Fibroblast of mammary gland (primary cell): Measurements from ENCODE around the gene H6PD.

Source experiments
- DNase-seq: peaks from one replicate; pipeline ENCODE4 v3.0.0-alpha.2; 2010; ENCODE audit warnings: low read depth
- H3K4me3 ChIP-seq: 2 replicates; pipeline ENCODE4 v1.5.1; 2011; ENCODE audit warnings: low read depth, mild to moderate bottlenecking, low read length, moderate library complexity; ENCODE audit not compliant: control insufficient read depth
- TF ChIP-seq, protein P1 (sequence below): conservative IDR thresholded peaks from 2 replicates; pipeline ENCODE4 v1.5.1; 2011; ENCODE audit warnings: low read depth, low read length, inconsistent platforms; ENCODE audit not compliant: control insufficient read depth, insufficient read depth

The H6PD gene

DNA sequence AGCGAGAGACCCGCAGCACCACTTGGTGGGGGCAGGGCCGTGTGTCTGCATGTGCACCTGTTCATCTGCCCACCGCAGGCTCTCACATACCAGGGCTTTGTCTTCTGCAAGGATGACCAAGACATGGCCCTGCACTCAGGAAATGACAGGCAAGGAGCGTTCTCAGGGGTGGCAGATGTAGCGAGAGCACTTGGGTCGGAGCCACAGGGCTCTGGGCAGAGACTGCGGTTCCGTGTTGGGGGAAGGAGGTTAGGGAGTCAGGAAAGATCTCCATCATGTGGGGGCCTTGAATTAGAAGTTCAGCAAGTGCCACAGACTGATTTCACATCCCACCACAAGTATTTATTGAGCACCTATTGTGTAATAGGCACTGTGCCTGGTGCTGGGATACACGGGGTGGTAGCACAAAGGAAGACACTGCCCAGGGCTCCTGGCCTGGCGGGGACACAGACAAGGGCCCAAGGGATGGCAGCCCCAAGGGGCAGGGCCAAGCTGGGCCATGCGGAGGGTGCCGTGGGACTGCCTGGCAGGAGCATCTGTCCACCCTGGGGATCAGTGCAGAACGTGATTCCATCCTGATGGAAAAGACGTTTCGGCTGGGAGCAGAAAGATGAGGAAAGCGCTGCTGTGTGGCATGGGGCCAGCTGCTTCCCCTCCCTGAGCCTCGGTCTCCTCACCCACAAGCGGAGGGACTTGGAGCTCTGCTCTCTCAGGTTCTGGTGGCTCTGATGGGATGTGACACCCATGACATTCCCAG lies 46.7 kb downstream of the H6PD start:
- H3K4me3 ChIP-seq: no peak overlapping the region
- TF ChIP-seq, protein P1, sequence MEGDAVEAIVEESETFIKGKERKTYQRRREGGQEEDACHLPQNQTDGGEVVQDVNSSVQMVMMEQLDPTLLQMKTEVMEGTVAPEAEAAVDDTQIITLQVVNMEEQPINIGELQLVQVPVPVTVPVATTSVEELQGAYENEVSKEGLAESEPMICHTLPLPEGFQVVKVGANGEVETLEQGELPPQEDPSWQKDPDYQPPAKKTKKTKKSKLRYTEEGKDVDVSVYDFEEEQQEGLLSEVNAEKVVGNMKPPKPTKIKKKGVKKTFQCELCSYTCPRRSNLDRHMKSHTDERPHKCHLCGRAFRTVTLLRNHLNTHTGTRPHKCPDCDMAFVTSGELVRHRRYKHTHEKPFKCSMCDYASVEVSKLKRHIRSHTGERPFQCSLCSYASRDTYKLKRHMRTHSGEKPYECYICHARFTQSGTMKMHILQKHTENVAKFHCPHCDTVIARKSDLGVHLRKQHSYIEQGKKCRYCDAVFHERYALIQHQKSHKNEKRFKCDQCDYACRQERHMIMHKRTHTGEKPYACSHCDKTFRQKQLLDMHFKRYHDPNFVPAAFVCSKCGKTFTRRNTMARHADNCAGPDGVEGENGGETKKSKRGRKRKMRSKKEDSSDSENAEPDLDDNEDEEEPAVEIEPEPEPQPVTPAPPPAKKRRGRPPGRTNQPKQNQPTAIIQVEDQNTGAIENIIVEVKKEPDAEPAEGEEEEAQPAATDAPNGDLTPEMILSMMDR: no peak
- peak; percentile 63 for DNase-seq

DNA sequence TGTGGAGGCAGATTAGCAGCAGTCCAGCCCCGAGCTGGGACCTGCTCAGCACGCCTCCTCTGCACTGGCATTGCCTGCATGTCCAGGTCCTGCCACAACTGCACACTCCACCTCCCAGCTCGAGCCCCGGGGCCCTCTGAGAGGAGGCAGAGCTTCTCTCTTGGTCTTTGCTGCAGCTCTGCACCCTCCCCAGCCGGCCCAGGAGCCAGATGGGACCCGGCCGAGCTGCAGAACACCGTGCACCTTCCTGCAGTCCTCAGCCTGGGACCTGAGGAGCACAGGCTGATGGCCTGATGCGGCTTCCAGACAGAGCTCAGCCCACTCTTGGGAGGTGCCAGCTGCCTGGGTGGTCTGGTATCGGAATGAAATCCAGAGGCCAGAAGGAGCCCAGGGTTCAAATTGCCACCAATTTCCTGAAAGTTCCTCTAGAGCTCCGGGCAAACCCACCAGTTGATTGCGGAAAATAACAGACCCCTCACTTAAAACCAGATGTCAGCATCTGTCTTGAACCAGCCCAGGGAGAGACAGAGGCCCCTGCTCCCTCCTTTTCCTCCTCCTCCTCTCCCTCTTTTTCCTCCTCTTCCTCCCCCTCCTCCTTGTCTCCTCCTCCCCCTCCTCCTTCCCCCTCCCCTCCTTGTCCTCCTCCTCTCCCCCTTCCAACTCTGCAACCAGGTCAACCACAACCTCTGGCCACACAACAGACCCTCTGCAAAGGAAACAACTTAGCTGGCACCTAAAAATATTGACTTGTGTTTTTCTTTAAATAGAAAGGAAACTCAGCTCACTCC lies 47.5 kb downstream of the H6PD start:
- H3K4me3 ChIP-seq: no peak overlapping the region
- no peak for DNase-seq
- TF ChIP-seq, protein P1: no peak

DNA sequence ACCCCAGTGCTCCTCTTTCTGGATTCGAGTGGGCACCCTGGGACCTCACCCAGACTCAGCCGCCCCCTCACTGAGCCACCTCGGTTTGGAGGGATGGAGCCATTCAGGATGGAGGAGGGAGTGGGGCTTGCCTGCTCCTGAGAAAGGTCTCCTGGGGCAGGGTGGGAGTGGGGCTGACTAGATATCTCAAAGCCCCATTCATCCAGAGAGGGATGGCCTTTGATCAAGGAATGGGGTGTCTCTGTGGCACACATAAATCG lies 48.1 kb downstream of the H6PD start:
- no peak overlapping the region for H3K4me3 ChIP-seq
- TF ChIP-seq, protein P1: no peak

DNA sequence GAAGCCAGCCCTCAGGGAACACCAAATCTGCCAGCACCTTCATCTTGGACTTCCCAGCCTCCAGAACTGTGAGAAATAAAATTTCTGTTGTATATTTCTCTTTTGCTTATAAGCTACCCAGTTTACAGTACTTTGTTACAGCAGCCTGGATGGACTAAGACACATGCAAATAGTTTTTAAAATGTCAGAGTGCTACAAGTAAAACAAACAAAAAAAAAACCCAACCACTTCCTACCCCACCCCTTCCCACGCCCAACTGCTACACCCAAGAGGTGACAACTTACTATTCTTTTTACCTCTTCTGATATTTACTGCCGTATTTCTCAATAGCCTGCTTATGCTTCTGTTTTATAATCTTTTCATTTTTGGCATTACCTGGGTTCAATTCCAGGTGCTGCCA lies 49.5 kb downstream of the H6PD start:
- no peak for DNase-seq
- TF ChIP-seq, protein P1: no peak
- H3K4me3 ChIP-seq: no peak overlapping the region

More for the DNA sequence above, 48.1 kb downstream of the H6PD start:
- no peak for DNase-seq

DNA sequence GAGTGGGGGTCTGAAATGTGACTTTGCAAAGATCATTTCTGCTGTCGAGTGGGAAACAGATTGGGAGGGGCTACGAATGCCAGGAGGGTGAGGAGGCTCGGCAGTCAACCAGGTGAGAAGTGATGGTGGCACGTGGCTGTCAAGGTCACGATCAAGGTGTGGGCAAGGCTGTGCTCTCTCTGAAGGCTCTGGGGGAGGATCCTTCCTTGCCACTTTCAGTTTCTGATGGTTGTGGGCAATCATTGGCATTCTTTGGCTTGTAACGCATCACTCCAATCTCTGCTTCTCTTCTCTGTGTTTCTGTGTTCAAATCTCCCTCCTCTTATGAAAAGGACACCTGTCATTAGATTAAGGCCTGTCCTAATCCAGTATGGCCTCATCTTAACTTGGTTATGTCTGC lies 52.0 kb downstream of the H6PD start:
- DNase-seq: no peak
- TF ChIP-seq, protein P1: no peak
- H3K4me3 ChIP-seq: no peak overlapping the region

DNA sequence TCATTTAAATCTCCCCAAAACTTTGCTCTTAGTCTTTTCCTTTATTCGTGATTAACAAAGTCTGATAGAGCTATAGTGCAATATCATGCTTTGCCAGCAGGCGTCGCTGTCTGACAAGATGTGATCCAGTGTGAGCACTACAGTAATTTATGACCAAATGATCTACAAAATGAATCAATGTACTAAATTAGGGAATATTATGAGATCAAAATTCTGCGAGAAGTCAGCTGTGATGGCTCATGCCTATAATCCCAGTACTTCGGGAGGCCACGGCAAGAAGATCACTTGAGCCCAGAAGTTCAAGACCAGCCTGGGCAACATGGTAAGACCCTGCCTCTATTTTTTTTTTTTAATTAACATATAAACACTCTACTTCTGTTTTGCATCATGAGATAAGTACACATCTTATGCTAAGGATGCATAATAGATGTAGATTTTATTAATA lies 54.5 kb downstream of the H6PD start:
- TF ChIP-seq, protein P1: peak; percentile 98
- DNase-seq: peak; percentile 82
- no peak overlapping the region for H3K4me3 ChIP-seq
